Right ventricle myocardium superior (tissue), 1 donor: Measurements from ENCODE around the gene PDE2A. TPM values are rescaled to one million over a fixed set of nuclear protein-coding genes. Genes with fewer than 3 reads are reported as not detected.

Experiments used
- ATAC-seq: fragments of 200-7000 bp; cut with Tn5 transposase; one replicate; pipeline ENCODE4 v1.9.1; 2020; ENCODE audit warnings: mild to moderate bottlenecking; ENCODE audit not compliant: poor library complexity
- DNase-seq: peaks from one replicate; pipeline ENCODE4 v3.0.0-alpha.2; 2020
- intact Hi-C: fragments of 100-400 bp; cut with DNase I; formaldehyde crosslinking; loops from one replicate; pipeline ENCODE4 v1.11.2; 2022
- total RNA-seq: library from RNA; stranded (reverse); fragmentation: NEBNext Ultra II Directional; extraction: Animal tissue kit (Norgen Biotek cat#: 25700); gene quantifications from one replicate; pipeline ENCODE4 v1.2.1, GENCODE V29; 2021
- donor health status: DM: no; HTN: yes; CAD: no; lungs with severe emphysema.

Gene PDE2A
- total RNA-seq, 1 donor from 2014 or later, result 38.5 TPM

DNA sequence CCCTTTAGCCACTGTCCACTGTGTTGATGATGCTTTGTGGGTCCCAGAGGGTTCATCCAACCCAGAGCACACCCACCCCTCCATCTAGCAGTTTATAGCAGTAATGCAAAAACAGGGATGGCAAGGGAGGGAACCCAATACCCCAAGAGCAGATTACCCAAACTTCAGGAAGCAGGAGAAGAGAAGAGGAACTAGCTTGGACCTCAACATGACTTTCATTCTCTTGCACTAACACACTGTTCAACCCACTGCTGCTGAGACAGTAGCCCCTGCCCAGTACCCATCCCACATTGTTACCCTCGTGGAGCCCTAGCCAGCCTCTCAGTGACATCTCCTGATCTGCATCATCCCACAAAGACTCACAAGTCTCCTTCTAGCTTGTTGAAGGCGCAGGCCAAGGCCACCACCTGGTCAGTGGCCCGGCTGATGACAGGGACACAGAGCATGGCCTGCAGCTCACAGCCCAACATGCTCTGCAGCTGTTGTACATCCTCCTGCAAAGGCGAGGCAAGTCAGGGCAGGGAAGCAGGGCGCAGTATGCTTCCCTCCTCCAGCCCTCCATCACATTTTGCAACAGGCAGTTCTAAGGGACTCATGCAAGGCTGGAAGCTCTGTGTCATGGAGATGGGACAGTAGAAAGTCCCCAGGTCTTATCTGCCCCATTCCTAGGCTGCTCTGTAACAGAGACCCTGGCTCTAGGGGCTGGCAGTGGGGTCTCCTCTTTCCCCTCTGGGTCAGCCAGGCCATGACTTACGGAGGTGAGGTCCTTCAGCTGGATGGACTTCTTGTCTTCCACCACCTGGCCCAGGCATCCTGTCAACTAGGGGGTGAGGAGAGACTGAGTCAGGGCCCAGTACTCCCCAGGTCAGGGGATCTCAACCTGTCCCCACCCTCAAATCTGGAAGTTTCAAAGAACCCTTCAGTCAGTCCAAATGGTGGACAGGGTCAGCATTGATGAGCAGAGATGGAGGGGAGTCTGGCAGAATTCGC is 85.5 kb downstream of the PDE2A start:
- intact Hi-C loops, result no loop called here
- peak; percentile 12 for DNase-seq
- ATAC-seq, result no peak

GRCh38 chr11:72587696-72588095 is 86.5 kb downstream of the PDE2A start:
- intact Hi-C loops, result no loop called here

DNA sequence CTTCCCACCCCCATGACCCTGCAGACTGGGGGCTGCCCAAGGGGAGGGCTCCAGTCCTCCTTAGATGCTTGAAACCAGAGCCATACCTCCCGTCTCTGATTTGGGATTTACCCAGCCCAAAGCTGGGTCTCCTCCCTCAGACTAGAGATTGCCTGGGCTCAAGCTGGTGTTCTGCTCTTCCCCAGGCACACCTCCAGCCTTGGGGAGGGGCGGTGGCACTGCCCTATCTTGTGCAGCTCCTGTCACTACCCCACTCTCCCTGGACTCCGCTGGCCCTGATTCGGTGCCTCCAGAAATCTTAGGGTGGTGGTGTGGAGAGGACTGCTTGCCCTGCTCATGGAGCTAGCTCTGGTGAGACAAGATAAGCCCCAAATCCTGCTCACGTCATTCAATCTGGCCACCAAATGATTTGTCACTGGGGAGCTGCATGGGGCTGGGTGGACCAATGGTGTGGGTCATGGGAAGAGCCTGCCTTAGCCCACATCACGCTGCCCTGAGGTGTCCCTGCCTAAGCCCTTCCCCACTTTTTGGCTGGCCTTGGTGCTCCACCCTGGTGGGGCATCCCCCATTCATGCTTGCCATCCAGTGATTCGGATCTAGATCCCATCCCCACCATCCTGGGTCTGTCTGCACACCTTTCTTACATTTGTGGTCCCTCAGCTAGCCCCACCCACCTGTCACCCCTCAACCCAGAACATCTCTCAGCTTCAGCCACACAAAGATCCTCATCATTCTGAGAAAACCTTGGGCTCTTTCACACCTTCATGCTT is 87.7 kb downstream of the PDE2A start:
- peak; percentile 20 for DNase-seq
- ATAC-seq, result no peak
- intact Hi-C loops, result no loop called here

More at GRCh38 chr11:72587696-72588095, 86.5 kb downstream of the PDE2A start:
- DNase-seq, result peak; percentile 18
- no peak for ATAC-seq

GRCh38 chr11:72585762-72586311 is 88.4 kb downstream of the PDE2A start:
- DNase-seq (peak; percentile 74), ATAC-seq (peak; percentile 75)
- intact Hi-C loops, result no loop called here

GRCh38 chr11:72584939-72585597 is 89.2 kb downstream of the PDE2A start:
- ATAC-seq (no peak), DNase-seq (peak; percentile 17)
- intact Hi-C loops, result no loop called here

DNA sequence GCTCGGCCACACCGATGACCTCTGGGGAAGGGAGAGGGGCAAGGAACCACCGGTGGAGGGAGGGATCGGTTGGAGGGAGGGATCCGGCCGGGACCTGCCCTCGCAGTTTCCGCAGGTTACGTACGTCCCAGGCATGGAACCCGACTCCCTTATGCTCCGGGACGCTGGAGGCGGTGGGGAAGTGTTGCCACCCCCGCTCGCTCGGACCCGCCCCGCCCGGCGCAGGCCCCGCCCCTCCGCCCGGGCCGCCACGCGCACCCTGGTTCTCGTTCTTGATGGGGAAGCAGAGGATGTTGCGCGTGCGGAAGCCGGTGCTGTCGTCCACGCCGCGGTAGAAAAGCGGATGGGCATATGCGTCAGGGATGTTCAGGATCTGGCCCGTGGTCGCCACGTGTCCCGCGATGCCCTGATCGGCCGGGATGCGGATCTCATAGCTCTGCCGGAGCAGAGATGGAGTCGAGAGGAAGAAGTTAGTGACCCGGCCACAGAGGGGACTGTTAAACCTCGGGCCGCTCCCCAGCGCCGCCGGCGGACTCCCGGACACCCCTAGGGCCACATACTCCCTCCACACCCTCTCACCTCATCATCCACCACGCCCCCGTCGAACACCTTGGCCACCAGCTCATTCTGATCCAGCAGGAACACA is 89.8 kb downstream of the PDE2A start:
- DNase-seq (peak; percentile 83), ATAC-seq (peak; percentile 31)
- intact Hi-C loops, result no loop called here

DNA sequence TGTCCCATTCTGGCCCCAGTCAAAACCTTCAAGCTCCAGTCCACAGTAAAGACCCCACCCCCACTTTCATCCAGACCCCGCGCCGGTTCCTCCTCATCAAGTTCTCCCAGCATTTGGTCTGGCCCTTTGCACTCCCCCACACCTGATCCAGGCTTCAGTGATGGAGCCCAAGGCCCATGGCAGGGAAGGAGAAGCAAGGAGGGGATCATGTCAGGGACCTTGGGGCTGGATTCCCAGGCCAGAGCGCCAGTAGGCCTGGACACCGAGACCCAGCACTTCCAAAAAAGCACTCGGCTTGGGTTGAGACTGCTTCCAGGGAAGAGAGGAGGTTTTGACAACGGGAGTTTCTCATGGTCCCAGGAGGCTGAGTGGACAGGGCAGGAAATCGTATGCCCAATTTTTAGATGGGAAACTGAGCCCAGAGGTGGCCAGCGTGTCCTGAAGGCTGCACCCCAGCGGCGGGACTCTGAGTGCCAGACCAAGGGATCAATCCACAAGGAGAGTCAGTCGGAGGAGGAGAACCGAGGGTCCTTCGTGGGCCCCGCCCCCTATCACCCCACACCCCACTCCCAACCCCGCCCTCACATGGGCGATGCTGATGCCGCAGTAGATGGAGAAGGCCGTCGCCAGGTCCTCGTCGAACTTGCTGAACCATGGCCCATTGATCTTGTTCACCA is 90.5 kb downstream of the PDE2A start:
- intact Hi-C loops, result no loop called here
- DNase-seq, result peak; percentile 42
- no peak for ATAC-seq

DNA sequence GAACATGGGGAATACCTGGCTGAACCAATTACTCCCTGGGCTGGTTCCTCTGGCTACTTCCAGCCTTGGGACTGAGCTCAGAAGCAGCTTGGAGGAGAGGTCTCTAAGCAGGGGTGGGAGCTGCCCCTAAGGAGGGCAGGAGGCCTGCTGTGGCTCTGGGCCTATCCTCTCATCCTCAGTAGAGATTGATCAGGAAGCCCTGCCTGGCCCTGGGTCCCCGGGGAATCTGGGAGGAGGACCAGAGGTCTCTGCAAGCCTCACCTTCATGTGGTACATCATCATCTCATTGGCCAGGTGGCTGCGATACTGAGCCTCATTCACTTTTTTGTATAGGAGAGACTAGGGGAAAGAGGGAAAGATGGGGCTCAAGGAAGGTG is 91.1 kb downstream of the PDE2A start:
- no peak for ATAC-seq
- intact Hi-C loops, result no loop called here
- peak; percentile 24 for DNase-seq

GRCh38 chr11:72582206-72583176 is 91.7 kb downstream of the PDE2A start:
- ATAC-seq, result no peak
- intact Hi-C loops, result no loop called here
- DNase-seq, result peak; percentile 2

DNA sequence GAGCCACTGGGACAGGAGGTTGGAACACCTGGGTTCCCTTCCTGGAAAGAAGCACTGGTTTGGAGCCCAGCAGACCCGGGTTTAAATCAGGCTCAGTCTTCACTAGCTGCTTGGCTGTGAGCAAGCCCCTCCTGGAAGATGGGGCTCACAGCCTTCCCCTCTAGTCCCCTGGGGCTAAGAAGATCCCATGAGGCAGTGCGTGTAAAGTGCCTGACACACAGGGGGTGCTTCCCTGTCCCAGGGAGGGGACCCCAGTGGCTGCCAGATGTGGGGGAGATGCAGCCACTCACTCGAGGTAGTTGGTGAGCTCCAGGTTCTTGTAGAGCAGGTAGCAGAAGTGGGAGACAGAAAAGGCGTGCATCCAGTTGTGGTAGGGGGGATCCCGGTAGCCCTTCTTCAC is 93.2 kb downstream of the PDE2A start:
- intact Hi-C loops, result no loop called here
- DNase-seq (no peak), ATAC-seq (no peak)

GRCh38 chr11:72580642-72580950 is 93.6 kb downstream of the PDE2A start:
- DNase-seq, result no peak
- intact Hi-C loops, result no loop called here
- ATAC-seq, result no peak

DNA sequence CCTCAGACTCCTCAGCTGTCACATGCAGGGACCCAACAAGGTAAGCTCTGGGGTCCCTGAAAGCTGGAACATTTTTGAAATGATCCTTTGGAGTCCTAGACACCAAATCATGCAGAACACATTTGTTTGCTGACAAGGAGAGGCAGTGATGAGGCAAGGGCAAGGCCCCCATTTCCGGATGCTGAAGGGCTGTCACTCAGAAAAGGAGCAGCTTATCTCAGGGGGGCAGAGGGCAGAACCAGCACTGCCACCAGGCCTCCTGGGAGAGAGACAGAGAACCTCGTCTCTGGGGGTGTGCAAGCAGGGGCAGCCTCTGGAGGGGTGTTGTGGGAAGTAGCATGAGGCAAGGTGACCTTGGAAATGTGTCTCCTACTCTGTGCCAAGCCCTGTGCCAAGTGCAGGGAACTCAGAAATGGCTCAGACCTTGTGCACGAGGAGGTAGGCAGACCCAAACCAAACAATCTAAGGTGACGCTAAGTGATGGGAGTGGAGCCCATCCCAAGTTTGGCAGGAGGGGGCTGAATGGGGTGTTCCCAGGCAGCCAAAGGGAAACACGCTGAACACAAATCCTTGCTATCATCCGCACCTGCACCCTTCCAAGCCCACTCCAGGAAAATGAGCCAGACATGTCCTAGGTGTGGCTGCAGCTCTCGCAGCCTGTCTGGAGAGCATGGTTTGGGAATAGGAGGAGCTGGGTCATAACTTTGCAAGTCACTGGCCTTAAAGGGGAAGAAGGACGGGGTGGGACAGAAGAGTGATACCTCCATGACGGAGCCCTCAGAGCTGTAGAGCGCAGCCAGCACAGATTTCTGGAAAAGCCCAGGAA is 94.2 kb downstream of the PDE2A start:
- ATAC-seq, result no peak
- DNase-seq, result peak; percentile 13
- intact Hi-C loops, result no loop called here

DNA sequence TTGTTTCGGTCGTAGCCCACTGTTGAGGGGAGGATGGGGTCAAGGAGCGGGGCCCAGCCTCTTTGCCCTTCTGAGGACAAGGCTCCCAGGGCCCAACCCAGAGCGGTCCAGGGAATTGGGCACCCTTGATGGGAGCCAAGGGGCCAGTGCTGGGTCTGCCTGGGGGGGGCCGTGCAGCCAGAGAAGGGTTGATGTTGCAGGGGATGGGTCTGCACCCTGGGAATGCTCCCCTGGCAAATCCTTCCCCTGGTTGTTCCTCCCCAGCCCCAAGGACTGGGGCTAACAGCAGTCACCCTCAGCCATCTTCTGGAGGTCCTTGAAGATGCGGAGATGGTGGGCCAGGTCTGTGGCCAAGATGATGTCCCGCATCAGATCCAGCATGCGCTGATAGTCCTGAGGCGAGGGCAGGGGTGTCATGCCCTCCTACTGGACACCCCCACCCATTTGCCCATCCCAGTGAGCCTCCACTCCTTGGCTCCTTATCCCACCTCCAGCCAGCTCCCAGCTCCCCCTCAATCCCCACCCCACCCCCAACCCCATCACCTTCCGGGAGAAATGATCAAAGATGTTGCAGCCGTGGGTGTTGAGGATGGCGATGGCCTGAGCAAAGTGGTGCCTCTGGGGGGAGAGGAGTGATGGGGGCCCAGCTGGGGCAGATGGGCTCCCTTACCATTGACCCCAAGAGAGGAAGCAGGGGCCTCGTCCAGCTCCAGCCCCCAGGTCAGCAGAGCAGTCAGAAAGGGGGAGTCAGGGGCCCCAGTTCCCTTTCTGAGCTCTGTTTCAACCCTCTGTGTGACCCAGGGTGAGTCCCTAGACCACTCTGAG is 95.0 kb downstream of the PDE2A start:
- DNase-seq (peak; percentile 35), ATAC-seq (no peak)
- intact Hi-C loops, result no loop called here

- DNase-seq (peak; percentile 12), ATAC-seq (no peak)
- intact Hi-C loops, result no loop called here
Measured at GRCh38 chr11:72578566-72578965, 95.7 kb downstream of the PDE2A start.

DNA sequence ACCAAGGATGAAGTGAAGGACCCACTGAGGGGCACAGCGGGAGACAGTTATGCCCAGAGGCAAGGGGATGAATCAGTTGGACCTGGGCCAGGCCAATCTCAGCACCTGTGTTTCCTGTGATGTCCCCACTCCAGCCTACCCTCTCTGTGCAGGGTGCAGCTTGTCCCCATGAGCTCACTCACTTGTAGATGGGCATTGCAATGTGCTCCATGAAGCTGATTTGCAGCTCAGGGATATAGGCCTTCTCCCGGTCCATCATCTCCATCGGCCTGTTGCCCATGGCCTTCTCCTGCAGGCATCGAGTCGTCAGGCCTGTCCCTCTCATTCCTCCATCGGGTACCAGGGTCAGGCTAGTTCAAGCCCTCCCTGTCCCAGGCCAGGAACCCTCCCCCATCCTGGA is 96.2 kb downstream of the PDE2A start:
- intact Hi-C loops, result no loop called here
- ATAC-seq (no peak), DNase-seq (peak; percentile 17)
